ENCODE results near the gene ITFG2. TPM values are rescaled to one million over a fixed set of nuclear protein-coding genes. Genes with fewer than 3 reads are reported as not detected.

Gene ITFG2
- total and polyA plus RNA-seq, 2 of the 13 experiments (the other 11 are each of a cell fraction or from before 2014, with no cell fraction given), result 14.8 to 15.5 TPM

DNA sequence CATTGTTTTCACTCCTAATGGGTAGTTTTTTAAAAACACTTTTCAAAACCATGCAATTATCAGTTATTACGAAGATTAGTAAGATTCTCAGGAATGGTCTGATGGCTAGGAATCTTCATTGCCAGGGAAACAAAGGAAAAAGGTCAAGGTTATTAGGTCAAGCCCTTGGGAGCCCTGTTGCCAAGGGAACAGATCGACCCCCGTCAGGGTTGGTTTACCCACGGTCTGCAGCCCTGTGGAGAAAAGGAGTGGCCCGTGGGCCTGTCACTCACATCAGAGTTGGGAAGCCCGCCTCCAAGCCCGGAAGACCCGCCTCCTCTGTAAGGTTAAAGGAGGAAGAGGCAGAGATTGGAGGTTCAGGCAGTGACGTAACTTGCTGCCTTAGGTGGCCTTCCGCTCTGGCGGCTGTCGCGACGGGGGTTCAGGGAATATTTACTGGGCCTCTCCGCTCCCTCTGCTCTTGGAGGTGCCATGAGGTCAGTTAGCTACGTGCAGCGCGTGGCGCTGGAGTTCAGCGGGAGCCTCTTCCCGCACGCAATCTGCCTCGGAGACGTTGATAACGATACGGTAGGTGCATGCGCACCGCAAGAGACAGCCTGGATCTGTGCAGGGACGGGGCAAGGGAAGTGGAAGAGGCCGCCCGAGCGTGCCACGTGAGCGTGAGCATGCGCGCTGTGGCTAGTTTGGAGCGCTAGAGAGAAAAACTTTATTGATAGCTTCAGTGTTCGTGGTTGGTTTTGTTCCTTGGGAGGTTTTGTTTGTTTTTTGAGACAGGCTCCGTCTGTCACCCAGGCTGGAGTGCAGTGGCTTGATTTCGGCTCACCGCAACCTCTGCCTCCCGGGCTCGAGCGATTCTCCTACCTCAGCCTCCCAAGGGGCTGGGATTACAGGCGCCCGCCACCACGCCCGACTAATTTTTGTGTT is at the start of gene ITFG2 (continued):
- TF ChIP-seq ZEB1 (IDR thresholded peaks at IDR 0.05; ENCODE audit: insufficient replicate concordance, low read depth) (no peak), ZMAT3 (CRISPR knock-in tag; conservative IDR thresholded peaks at IDR 0.05) (0 out of 2 replicates have a peak, but pooled peaks have one; percentile 34), ATF1 (CRISPR knock-in tag; IDR thresholded peaks at IDR 0.05) (peak; percentile 93), SMYD3 (CRISPR knock-in tag; IDR thresholded peaks at IDR 0.05) (peak; percentile 72; the same call in 1 of the 2 replicates), ZNF549 (CRISPR knock-in tag; IDR thresholded peaks at IDR 0.05) (no peak), ZNF768 (CRISPR knock-in tag; IDR thresholded peaks at IDR 0.05) (peak; percentile 67; the same call in 1 of the 2 replicates), FOXP1 (IDR thresholded peaks at IDR 0.05) (no peak), FOXP1 (CRISPR knock-in tag; IDR thresholded peaks at IDR 0.05) (no peak), SALL1 (CRISPR knock-in tag; IDR thresholded peaks at IDR 0.05) (peak; percentile 97), ZSCAN21 (CRISPR knock-in tag; IDR thresholded peaks at IDR 0.05; ENCODE audit: borderline replicate concordance) (peak; percentile 76; the same call in 1 of the 2 replicates), ZNF253 (CRISPR knock-in tag; IDR thresholded peaks at IDR 0.05; ENCODE audit: borderline replicate concordance) (no peak), JUNB (CRISPR knock-in tag; IDR thresholded peaks at IDR 0.05; ENCODE audit: borderline replicate concordance) (no peak), ZNF598 (CRISPR knock-in tag; IDR thresholded peaks at IDR 0.05; ENCODE audit: borderline replicate concordance) (peak; percentile 96; the same call in 1 of the 2 replicates), PTBP1 (IDR thresholded peaks at IDR 0.05; ENCODE audit: low read depth, low read length, poor library complexity, severe bottlenecking) (peak; percentile 46), ZNF629 (CRISPR knock-in tag; conservative IDR thresholded peaks at IDR 0.05) (peak; percentile 56; the same call in 1 of the 2 replicates), MAZ (IDR thresholded peaks at IDR 0.05; ENCODE audit: borderline replicate concordance, low read depth, low read length) (0 out of 2 replicates have a peak, but pooled peaks have one; percentile 56), MAZ (CRISPR knock-in tag; IDR thresholded peaks at IDR 0.05; ENCODE audit: low read depth) (peak; percentile 74; the same call in 1 of the 2 replicates), ZNF282 (IDR thresholded peaks at IDR 0.05; ENCODE audit: partially characterized antibody) (no peak), ZSCAN31 (CRISPR knock-in tag; IDR thresholded peaks at IDR 0.05; ENCODE audit: low read depth) (no peak), TOE1 (CRISPR knock-in tag; IDR thresholded peaks at IDR 0.05) (no peak)
- TF ChIP-seq, protein P1, sequence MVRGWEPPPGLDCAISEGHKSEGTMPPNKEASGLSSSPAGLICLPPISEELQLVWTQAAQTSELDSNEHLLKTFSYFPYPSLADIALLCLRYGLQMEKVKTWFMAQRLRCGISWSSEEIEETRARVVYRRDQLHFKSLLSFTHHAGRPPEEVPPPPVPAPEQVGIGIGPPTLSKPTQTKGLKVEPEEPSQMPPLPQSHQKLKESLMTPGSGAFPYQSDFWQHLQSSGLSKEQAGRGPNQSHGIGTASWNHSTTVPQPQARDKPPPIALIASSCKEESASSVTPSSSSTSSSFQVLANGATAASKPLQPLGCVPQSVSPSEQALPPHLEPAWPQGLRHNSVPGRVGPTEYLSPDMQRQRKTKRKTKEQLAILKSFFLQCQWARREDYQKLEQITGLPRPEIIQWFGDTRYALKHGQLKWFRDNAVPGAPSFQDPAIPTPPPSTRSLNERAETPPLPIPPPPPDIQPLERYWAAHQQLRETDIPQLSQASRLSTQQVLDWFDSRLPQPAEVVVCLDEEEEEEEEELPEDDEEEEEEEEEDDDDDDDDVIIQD (CRISPR knock-in tag; IDR thresholded peaks at IDR 0.05; ENCODE audit: low read depth), result no peak; the same call in 1 of the 2 replicates
- TF ChIP-seq, protein P2, sequence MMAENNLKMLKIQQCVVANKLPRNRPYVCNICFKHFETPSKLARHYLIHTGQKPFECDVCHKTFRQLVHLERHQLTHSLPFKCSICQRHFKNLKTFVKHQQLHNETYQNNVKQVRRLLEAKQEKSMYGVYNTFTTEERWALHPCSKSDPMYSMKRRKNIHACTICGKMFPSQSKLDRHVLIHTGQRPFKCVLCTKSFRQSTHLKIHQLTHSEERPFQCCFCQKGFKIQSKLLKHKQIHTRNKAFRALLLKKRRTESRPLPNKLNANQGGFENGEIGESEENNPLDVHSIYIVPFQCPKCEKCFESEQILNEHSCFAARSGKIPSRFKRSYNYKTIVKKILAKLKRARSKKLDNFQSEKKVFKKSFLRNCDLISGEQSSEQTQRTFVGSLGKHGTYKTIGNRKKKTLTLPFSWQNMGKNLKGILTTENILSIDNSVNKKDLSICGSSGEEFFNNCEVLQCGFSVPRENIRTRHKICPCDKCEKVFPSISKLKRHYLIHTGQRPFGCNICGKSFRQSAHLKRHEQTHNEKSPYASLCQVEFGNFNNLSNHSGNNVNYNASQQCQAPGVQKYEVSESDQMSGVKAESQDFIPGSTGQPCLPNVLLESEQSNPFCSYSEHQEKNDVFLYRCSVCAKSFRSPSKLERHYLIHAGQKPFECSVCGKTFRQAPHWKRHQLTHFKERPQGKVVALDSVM (CRISPR knock-in tag; IDR thresholded peaks at IDR 0.05), result peak; percentile 74
- TF ChIP-seq, protein P3, sequence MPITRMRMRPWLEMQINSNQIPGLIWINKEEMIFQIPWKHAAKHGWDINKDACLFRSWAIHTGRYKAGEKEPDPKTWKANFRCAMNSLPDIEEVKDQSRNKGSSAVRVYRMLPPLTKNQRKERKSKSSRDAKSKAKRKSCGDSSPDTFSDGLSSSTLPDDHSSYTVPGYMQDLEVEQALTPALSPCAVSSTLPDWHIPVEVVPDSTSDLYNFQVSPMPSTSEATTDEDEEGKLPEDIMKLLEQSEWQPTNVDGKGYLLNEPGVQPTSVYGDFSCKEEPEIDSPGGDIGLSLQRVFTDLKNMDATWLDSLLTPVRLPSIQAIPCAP (CRISPR knock-in tag; IDR thresholded peaks at IDR 0.05; ENCODE audit: low read depth), result peak; percentile 79; the same call in 1 of the 2 replicates
- TF ChIP-seq, protein P4, sequence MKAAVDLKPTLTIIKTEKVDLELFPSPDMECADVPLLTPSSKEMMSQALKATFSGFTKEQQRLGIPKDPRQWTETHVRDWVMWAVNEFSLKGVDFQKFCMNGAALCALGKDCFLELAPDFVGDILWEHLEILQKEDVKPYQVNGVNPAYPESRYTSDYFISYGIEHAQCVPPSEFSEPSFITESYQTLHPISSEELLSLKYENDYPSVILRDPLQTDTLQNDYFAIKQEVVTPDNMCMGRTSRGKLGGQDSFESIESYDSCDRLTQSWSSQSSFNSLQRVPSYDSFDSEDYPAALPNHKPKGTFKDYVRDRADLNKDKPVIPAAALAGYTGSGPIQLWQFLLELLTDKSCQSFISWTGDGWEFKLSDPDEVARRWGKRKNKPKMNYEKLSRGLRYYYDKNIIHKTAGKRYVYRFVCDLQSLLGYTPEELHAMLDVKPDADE (CRISPR knock-in tag; IDR thresholded peaks at IDR 0.05), result no peak; the same call in 1 of the 2 replicates
